ENCODE measurements around the gene TOR1AIP1.
A peak's percentile ranks its signal among the peaks of the same experiment; 100 is the strongest.

The TOR1AIP1 gene

DNA sequence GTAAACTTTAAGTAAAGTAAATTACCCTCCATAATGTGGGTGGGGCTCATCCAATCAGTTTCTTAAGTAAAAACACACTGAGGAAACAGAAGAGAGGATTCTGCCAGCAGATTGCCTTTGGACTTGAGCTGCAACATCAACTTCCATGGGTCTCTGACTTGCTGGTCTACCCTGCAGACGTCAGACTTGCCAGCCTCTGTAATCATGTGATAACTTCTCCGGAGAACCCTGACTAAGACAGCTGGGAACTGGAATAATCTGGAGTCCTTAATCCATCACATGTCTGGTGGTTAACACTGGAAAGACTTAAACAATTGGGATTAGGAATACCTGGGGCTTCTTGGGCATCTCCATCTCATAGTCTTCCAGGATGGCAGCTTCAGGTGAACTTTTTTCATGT lies 59.4 kb downstream of the TOR1AIP1 start:
- Histone ChIP-seq H3K9me3 (ENCODE audit: insufficient read depth, low read length) (no peaks in the 10 kb centered on the region), H3K9ac (ENCODE audit: insufficient read length, low read depth) (no peak overlapping the region), H3K36me3 (ENCODE audit: insufficient read depth, insufficient read length, low read length) (no peaks in the 10 kb centered on the region), H3K4me3 (ENCODE audit: insufficient read length, low read depth) (no peak overlapping the region), H3K27me3 (ENCODE audit: insufficient read depth, insufficient read length) (no peaks in the 10 kb centered on the region), H3K4me1 (ENCODE audit: insufficient read depth, insufficient read length) (no peaks in the 10 kb centered on the region)
- DNase-seq (ENCODE audit: low read depth, low spot score), result no peak
- no peak for TF ChIP-seq YY1 (IDR thresholded peaks at IDR 0.05; ENCODE audit: insufficient read depth, insufficient read length)
- no peak for TF ChIP-seq ZNF274 (IDR thresholded peaks at IDR 0.05; ENCODE audit: low read depth, low read length)
- TF ChIP-seq SUZ12 (IDR thresholded peaks at IDR 0.05; ENCODE audit: extremely low read depth, insufficient read depth, insufficient read length), result no peak

DNA sequence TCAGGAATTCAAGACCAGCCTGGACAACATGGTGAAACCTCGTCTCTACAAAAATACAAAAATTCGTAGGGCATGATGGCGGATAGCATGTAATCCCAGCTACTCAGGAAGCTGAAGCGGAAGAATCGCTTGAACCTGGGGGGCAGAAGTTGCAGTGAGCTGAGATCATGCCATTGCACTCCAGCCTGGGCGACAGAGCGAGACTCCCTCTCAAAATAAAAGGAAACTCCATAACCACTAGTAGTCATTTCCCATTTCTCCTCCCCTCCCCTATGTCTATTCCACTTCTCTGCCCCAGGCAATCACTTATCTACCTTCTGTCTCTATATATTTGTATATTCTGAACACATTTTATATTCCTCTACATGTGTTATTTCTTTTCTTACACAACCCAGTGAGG lies 68.6 kb downstream of the TOR1AIP1 start:
- H3K27me3 ChIP-seq (ENCODE audit: insufficient read depth, insufficient read length), result no peaks in the 10 kb centered on the region
- no peak overlapping the region for H3K9ac ChIP-seq (ENCODE audit: insufficient read length, low read depth)
- H3K4me1 ChIP-seq (ENCODE audit: insufficient read depth, insufficient read length), result no peaks in the 10 kb centered on the region
- H3K36me3 ChIP-seq (ENCODE audit: insufficient read depth, insufficient read length, low read length), result no peaks in the 10 kb centered on the region
- no peak overlapping the region for H3K4me3 ChIP-seq (ENCODE audit: insufficient read length, low read depth)
- TF ChIP-seq ZNF274 (IDR thresholded peaks at IDR 0.05; ENCODE audit: low read depth, low read length), result no peak
- no peaks in the 10 kb centered on the region for H3K9me3 ChIP-seq (ENCODE audit: insufficient read depth, low read length)
- no peak for DNase-seq (ENCODE audit: low read depth, low spot score)

DNA sequence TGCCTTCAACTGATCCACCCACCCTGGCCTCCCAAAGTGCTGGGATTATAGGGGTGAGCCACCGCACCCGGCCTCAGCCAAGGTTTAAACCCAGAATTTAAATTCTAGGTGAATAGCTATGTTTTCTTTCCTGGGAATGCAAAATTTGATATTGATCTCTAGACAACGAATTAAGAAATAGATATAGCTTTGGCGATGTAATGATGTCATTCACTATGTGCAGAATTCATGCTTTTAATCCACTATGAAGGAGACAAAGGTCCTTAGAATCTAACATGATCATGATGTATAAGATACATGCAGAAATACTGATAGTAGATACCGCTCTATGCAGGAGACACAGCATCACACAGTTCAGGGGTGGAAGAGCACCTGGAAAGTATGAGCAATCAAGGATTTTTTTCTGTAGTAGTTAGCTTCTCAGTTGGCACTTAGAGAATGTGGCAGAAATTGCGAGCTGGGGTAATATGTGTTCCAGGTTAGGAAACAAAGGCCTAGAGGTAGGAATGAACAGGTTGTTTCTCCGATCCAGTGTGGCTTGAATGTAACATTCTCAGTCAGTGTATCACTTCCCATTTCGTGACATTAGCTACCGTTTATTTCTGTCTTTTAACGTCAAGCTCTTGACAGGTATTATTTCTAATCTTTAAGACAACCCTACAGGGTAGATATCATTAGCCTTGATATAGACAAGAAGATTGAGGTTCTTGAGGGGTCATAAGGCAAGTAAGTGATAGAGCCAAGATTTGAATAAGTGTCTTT lies 69.5 kb downstream of the TOR1AIP1 start:
- H3K27me3 ChIP-seq (ENCODE audit: insufficient read depth, insufficient read length), result no peaks in the 10 kb centered on the region
- no peaks in the 10 kb centered on the region for H3K4me1 ChIP-seq (ENCODE audit: insufficient read depth, insufficient read length)
- no peak overlapping the region for H3K9ac ChIP-seq (ENCODE audit: insufficient read length, low read depth)
- no peak for TF ChIP-seq ZNF274 (IDR thresholded peaks at IDR 0.05; ENCODE audit: low read depth, low read length)
- no peak for TF ChIP-seq SUZ12 (IDR thresholded peaks at IDR 0.05; ENCODE audit: extremely low read depth, insufficient read depth, insufficient read length)
- no peak for TF ChIP-seq YY1 (IDR thresholded peaks at IDR 0.05; ENCODE audit: insufficient read depth, insufficient read length)
- no peak for DNase-seq (ENCODE audit: low read depth, low spot score)
- H3K4me3 ChIP-seq (ENCODE audit: insufficient read length, low read depth), result no peak overlapping the region
- H3K9me3 ChIP-seq (ENCODE audit: insufficient read depth, low read length), result no peaks in the 10 kb centered on the region
- H3K36me3 ChIP-seq (ENCODE audit: insufficient read depth, insufficient read length, low read length), result no peaks in the 10 kb centered on the region

DNA sequence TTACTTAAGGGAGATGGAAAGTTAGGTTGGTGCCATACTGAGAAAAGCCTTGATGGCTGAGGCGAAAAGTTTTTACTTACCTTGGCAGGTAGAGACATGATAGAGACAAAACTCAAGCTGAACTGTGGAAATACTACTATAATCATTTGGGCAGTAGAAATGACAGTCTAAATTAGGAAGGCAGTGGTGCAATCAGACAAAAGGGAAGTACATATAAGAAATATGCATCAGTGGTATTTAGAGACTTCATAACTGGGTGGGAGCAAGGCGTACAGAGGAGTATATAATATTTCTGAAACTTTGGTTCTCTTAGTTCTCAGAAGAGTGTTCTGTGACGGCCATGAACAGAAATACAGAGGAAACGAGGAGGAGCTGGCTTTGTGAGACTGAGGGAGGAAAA lies 70.1 kb downstream of the TOR1AIP1 start:
- DNase-seq (ENCODE audit: low read depth, low spot score), result no peak
- H3K4me3 ChIP-seq (ENCODE audit: insufficient read length, low read depth), result no peak overlapping the region
- no peaks in the 10 kb centered on the region for H3K36me3 ChIP-seq (ENCODE audit: insufficient read depth, insufficient read length, low read length)
- no peak overlapping the region for H3K9ac ChIP-seq (ENCODE audit: insufficient read length, low read depth)
- H3K27me3 ChIP-seq (ENCODE audit: insufficient read depth, insufficient read length), result no peaks in the 10 kb centered on the region
- no peaks in the 10 kb centered on the region for H3K9me3 ChIP-seq (ENCODE audit: insufficient read depth, low read length)
- TF ChIP-seq YY1 (IDR thresholded peaks at IDR 0.05; ENCODE audit: insufficient read depth, insufficient read length) (no peak), ZNF274 (IDR thresholded peaks at IDR 0.05; ENCODE audit: low read depth, low read length) (no peak), SUZ12 (IDR thresholded peaks at IDR 0.05; ENCODE audit: extremely low read depth, insufficient read depth, insufficient read length) (no peak)
- no peaks in the 10 kb centered on the region for H3K4me1 ChIP-seq (ENCODE audit: insufficient read depth, insufficient read length)

DNA sequence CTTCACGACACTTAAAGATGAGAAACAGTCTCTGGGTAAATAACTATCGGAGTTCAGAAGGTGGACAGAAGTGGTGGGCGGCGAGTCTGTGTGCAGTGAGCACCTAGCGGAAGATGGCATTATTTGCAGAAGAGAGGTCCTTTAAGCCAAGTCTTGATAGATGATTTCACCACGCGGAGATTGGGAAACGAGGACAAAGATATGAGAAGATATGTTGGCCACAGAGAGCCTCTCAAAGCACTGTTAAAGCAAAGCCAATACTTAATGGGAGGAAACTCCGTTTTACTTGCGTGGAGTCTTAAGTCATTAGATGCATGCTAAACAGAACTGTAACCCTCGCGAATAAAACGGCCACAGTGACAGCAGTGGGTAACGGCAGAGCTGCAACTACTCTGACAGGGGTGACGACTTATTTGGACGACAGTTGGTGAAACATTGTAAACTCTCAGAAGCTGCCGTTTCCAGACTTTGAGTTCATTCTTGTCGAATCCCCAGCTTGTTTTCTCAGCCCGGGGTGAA lies 71.9 kb downstream of the TOR1AIP1 start:
- Histone ChIP-seq H3K27me3 (ENCODE audit: insufficient read depth, insufficient read length) (no peaks in the 10 kb centered on the region), H3K4me3 (ENCODE audit: insufficient read length, low read depth) (peak overlapping the region; percentile 97), H3K4me1 (ENCODE audit: insufficient read depth, insufficient read length) (no peaks in the 10 kb centered on the region), H3K9me3 (ENCODE audit: insufficient read depth, low read length) (no peaks in the 10 kb centered on the region), H3K9ac (ENCODE audit: insufficient read length, low read depth) (peak overlapping the region; percentile 80), H3K36me3 (ENCODE audit: insufficient read depth, insufficient read length, low read length) (no peaks in the 10 kb centered on the region)
- TF ChIP-seq YY1 (IDR thresholded peaks at IDR 0.05; ENCODE audit: insufficient read depth, insufficient read length), result no peak
- no peak for TF ChIP-seq ZNF274 (IDR thresholded peaks at IDR 0.05; ENCODE audit: low read depth, low read length)
- no peak for TF ChIP-seq SUZ12 (IDR thresholded peaks at IDR 0.05; ENCODE audit: extremely low read depth, insufficient read depth, insufficient read length)
- DNase-seq (ENCODE audit: low read depth, low spot score), result no peak

DNA sequence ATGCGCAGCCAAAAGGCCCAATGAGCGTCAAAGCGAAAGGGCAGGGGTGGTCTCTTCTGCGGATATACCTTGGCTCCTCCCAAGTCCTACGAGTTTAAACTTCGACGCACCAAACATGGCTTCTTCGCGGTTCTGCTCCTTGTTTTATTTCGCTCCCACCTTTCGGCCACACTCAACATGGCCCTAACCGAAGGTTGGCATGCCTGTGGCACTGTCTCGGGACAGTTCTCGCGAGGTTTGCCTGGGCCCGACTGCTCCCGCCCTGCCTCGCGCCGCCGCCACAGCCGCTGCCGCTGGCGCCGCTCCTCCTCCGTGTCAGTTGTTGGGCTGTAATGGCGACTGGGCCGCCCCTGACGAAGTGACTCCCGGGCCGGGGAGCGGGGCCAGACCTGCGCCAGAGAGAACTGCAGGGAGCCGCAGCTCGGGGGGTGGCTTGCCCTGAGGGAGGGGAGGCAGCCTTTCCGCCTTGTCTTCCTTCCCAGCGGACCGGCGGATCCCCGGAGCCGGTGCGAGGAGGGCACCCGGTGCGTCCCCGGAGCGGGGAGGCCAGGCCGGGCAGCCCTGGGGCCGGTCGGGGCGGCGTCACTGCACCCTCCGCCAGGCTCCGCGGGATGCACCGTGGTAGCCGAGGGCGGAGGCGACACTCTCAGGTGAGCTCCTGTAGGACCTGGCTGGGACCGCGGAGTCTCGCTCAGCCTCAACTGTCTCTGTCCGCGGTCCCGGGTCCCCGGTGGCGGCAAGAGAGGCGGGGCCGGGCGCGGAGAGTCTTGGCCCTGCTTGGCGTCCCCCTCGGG lies 72.6 kb downstream of the TOR1AIP1 start, which contains the start of gene CEP350:
CEP350 (plus strand) TSS at position 318 of the 794 bp plus-strand sequence. CDS start 31,372 bp downstream, outside the sequence.
- peak within 1 kb of the TSS; percentile 97 for H3K4me3 ChIP-seq (ENCODE audit: insufficient read length, low read depth)
- H3K9ac ChIP-seq (ENCODE audit: insufficient read length, low read depth), result peak within 1 kb of the TSS; percentile 98
- H3K36me3 ChIP-seq (ENCODE audit: insufficient read depth, insufficient read length, low read length), result no peaks in the 10 kb centered on the region
- TF ChIP-seq YY1 (IDR thresholded peaks at IDR 0.05; ENCODE audit: insufficient read depth, insufficient read length) (peak; percentile 99), ZNF274 (IDR thresholded peaks at IDR 0.05; ENCODE audit: low read depth, low read length) (no peak)
- H3K9me3 ChIP-seq (ENCODE audit: insufficient read depth, low read length), result no peaks in the 10 kb centered on the region
- no peaks in the 10 kb centered on the region for H3K27me3 ChIP-seq (ENCODE audit: insufficient read depth, insufficient read length)
- no peaks in the 10 kb centered on the region for H3K4me1 ChIP-seq (ENCODE audit: insufficient read depth, insufficient read length)
- peak; percentile 99 for DNase-seq (ENCODE audit: low read depth, low spot score)

DNA sequence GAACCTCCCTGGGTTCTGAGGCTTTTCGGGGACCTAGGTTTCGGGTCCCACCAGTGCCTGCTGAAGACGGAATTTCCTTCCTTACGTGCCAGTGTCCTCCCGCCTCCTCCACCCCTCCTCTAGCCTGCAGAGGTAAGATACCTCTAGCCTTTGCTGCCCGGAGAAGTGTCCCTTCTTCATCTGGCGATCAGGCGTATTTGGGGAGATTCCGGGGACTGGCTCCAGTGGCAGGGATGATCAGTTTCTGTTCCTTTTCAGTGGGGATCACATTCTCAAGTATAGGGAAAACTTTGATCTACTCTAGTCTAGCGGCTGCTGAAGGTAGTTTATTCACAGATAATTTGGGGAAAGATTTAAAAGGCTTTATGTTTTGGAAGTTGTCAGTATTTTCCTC lies 73.2 kb downstream of the TOR1AIP1 start:
- peak; percentile 33 for DNase-seq (ENCODE audit: low read depth, low spot score)
- H3K36me3 ChIP-seq (ENCODE audit: insufficient read depth, insufficient read length, low read length), result no peaks in the 10 kb centered on the region
- no peaks in the 10 kb centered on the region for H3K4me1 ChIP-seq (ENCODE audit: insufficient read depth, insufficient read length)
- H3K9me3 ChIP-seq (ENCODE audit: insufficient read depth, low read length), result no peaks in the 10 kb centered on the region
- H3K9ac ChIP-seq (ENCODE audit: insufficient read length, low read depth), result peak overlapping the region; percentile 98
- no peaks in the 10 kb centered on the region for H3K27me3 ChIP-seq (ENCODE audit: insufficient read depth, insufficient read length)
- TF ChIP-seq YY1 (IDR thresholded peaks at IDR 0.05; ENCODE audit: insufficient read depth, insufficient read length) (no peak), SUZ12 (IDR thresholded peaks at IDR 0.05; ENCODE audit: extremely low read depth, insufficient read depth, insufficient read length) (no peak), ZNF274 (IDR thresholded peaks at IDR 0.05; ENCODE audit: low read depth, low read length) (no peak)
- H3K4me3 ChIP-seq (ENCODE audit: insufficient read length, low read depth), result peak overlapping the region; percentile 97

All from NT2/D1 (cell line).